Prostate gland (tissue), 1 donor: ENCODE results near the gene DKK3.

Experiments used
- POLR2A ChIP-seq: fragments of 450-650 bp; IDR thresholded peaks from one replicate; pipeline ENCODE4 v1.6.1; 2016; ENCODE audit warnings: antibody characterized with exemption, mild to moderate bottlenecking
- POLR2AphosphoS5 ChIP-seq: sonication (generic); formaldehyde crosslinking; IDR thresholded peaks from one replicate; pipeline ENCODE4 v1.6.1; 2017; ENCODE audit warnings: antibody characterized with exemption

- no peak for TF ChIP-seq POLR2A
- TF ChIP-seq POLR2AphosphoS5 = no peak
Measured at GRCh38 chr11:12029738-12030363, 21.4 kb upstream of the DKK3 start.
